Testis (tissue), 2 donors: ENCODE results near the gene ZNF106.

Source experiments
- POLR2A ChIP-seq: fragments of 450-650 bp; IDR thresholded peaks from one replicate; pipeline ENCODE4 v1.6.1; 2017; ENCODE audit warnings: antibody characterized with exemption, mild to moderate bottlenecking, moderate library complexity
- TF ChIP-seq, protein P1 (sequence below), 3 experiments: fragments of 450-650 bp in 2 of 3; fragments of 200-600 bp in 1 of 3; sonication (generic) in 1 of 3; IDR thresholded peaks; one replicate each; pipeline ENCODE4 v1.5.1; 2016 to 2019; ENCODE audit warnings: antibody characterized with exemption in 3 of 3, mild to moderate bottlenecking in 2 of 3, moderate library complexity in 1 of 3

DNA sequence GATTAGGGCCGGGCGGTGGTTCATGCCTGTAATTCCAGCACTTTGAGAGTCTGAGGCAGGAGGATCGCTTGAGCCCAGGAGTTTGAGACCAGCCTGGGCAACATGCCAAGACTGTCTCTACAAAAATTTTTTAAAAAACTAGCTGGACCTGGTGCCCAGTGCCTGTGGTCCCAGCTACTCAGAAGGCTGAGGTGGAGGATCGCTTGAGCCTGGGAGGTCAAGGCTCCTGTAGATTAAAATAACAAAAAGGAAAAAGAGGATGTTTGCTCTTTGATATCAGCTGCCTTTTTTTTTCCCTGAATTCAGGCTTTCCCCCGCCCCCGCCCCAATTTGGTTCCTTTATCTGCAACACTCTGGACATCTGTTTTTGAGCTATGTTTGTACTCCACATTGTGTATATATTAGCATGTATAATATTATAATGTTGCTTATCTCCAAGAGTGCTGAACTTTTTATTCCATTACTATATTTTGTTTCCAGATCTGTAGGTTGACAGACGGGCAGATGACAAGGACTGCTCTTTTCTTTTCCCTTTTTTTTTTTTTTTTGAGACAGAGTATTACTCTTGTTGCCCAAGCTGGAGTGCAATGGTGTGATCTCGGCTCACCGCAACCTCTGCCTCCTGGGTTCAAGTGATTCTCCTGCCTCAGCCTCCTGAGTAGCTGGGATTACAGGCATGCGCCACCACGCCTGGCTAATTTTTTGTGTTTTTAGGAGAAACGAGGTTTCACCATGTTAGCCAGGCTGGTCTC, 9.1 kb upstream of the ZNF106 start:
- TF ChIP-seq, protein P1, sequence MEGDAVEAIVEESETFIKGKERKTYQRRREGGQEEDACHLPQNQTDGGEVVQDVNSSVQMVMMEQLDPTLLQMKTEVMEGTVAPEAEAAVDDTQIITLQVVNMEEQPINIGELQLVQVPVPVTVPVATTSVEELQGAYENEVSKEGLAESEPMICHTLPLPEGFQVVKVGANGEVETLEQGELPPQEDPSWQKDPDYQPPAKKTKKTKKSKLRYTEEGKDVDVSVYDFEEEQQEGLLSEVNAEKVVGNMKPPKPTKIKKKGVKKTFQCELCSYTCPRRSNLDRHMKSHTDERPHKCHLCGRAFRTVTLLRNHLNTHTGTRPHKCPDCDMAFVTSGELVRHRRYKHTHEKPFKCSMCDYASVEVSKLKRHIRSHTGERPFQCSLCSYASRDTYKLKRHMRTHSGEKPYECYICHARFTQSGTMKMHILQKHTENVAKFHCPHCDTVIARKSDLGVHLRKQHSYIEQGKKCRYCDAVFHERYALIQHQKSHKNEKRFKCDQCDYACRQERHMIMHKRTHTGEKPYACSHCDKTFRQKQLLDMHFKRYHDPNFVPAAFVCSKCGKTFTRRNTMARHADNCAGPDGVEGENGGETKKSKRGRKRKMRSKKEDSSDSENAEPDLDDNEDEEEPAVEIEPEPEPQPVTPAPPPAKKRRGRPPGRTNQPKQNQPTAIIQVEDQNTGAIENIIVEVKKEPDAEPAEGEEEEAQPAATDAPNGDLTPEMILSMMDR (IDR thresholded peaks at IDR 0.05): no peak
- TF ChIP-seq POLR2A: no peak
